ENCODE measurements around the gene ELOVL1. TPM values are rescaled to one million over a fixed set of nuclear protein-coding genes. Genes with fewer than 3 reads are reported as not detected.

ELOVL1 gene
- total and polyA plus RNA-seq, 2 of the 13 experiments (the other 11 are each of a cell fraction or from before 2014, with no cell fraction given): 55.2 to 77.4 TPM

GRCh38 chr1:43367026-43367903 is 546 bp downstream of the ELOVL1 start (continued):
- TF ChIP-seq, protein P1, sequence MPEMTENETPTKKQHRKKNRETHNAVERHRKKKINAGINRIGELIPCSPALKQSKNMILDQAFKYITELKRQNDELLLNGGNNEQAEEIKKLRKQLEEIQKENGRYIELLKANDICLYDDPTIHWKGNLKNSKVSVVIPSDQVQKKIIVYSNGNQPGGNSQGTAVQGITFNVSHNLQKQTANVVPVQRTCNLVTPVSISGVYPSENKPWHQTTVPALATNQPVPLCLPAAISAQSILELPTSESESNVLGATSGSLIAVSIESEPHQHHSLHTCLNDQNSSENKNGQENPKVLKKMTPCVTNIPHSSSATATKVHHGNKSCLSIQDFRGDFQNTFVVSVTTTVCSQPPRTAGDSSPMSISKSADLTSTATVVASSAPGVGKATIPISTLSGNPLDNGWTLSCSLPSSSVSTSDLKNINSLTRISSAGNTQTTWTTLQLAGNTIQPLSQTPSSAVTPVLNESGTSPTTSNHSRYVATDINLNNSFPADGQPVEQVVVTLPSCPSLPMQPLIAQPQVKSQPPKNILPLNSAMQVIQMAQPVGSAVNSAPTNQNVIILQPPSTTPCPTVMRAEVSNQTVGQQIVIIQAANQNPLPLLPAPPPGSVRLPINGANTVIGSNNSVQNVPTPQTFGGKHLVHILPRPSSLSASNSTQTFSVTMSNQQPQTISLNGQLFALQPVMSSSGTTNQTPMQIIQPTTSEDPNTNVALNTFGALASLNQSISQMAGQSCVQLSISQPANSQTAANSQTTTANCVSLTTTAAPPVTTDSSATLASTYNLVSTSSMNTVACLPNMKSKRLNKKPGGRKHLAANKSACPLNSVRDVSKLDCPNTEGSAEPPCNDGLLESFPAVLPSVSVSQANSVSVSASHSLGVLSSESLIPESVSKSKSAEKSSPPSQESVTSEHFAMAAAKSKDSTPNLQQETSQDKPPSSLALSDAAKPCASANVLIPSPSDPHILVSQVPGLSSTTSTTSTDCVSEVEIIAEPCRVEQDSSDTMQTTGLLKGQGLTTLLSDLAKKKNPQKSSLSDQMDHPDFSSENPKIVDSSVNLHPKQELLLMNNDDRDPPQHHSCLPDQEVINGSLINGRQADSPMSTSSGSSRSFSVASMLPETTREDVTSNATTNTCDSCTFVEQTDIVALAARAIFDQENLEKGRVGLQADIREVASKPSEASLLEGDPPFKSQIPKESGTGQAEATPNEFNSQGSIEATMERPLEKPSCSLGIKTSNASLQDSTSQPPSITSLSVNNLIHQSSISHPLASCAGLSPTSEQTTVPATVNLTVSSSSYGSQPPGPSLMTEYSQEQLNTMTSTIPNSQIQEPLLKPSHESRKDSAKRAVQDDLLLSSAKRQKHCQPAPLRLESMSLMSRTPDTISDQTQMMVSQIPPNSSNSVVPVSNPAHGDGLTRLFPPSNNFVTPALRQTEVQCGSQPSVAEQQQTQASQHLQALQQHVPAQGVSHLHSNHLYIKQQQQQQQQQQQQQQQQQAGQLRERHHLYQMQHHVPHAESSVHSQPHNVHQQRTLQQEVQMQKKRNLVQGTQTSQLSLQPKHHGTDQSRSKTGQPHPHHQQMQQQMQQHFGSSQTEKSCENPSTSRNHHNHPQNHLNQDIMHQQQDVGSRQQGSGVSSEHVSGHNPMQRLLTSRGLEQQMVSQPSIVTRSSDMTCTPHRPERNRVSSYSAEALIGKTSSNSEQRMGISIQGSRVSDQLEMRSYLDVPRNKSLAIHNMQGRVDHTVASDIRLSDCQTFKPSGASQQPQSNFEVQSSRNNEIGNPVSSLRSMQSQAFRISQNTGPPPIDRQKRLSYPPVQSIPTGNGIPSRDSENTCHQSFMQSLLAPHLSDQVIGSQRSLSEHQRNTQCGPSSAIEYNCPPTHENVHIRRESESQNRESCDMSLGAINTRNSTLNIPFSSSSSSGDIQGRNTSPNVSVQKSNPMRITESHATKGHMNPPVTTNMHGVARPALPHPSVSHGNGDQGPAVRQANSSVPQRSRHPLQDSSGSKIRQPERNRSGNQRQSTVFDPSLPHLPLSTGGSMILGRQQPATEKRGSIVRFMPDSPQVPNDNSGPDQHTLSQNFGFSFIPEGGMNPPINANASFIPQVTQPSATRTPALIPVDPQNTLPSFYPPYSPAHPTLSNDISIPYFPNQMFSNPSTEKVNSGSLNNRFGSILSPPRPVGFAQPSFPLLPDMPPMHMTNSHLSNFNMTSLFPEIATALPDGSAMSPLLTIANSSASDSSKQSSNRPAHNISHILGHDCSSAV (CRISPR knock-in tag; IDR thresholded peaks at IDR 0.05; ENCODE audit: borderline replicate concordance): no peak
- no peak for TF ChIP-seq CENPBD1 (CRISPR knock-in tag; IDR thresholded peaks at IDR 0.05; ENCODE audit: borderline replicate concordance, low read depth)
- TF ChIP-seq, protein P2, sequence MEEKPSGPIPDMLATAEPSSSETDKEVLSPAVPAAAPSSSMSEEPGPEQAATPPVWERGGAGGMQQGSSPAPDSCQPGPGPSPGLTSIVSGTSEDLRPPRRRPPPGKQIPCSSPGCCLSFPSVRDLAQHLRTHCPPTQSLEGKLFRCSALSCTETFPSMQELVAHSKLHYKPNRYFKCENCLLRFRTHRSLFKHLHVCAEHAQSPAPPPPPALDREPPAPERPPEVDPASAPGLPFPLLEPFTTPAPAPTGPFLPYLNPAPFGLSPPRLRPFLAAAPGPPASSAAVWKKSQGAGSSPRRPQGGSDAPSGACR (CRISPR knock-in tag; IDR thresholded peaks at IDR 0.05): no peak
- no peak for TF ChIP-seq ZNF101 (CRISPR knock-in tag; IDR thresholded peaks at IDR 0.05; ENCODE audit: borderline replicate concordance, low read depth)
- no peak for TF ChIP-seq ZNF33A (CRISPR knock-in tag; IDR thresholded peaks at IDR 0.05; ENCODE audit: borderline replicate concordance)
- 0 out of 2 replicates have a peak, but pooled peaks have one; percentile 27 for TF ChIP-seq JUND (CRISPR knock-in tag; IDR thresholded peaks at IDR 0.05)
- TF ChIP-seq ZNF737 (CRISPR knock-in tag; IDR thresholded peaks at IDR 0.05; ENCODE audit: borderline replicate concordance): no peak
- no peak for TF ChIP-seq TAF15 (IDR thresholded peaks at IDR 0.05; ENCODE audit: low read depth, low read length, poor library complexity, severe bottlenecking)
- TF ChIP-seq ATF1 (CRISPR knock-in tag; IDR thresholded peaks at IDR 0.05): no peak
- TF ChIP-seq CBX2 (IDR thresholded peaks at IDR 0.05; ENCODE audit: low read depth, low read length): no peak
- TF ChIP-seq CBX2 (CRISPR knock-in tag; IDR thresholded peaks at IDR 0.05; ENCODE audit: low read depth): no peak
- TF ChIP-seq ZBTB7A (CRISPR knock-in tag; IDR thresholded peaks at IDR 0.05): no peak
- TF ChIP-seq ZMYM4 (CRISPR knock-in tag; IDR thresholded peaks at IDR 0.05): no peak
- no peak for TF ChIP-seq ZNF251 (CRISPR knock-in tag; IDR thresholded peaks at IDR 0.05)
- TF ChIP-seq ZNF234 (CRISPR knock-in tag; conservative IDR thresholded peaks at IDR 0.05): no peak
- no peak for TF ChIP-seq ZNF552 (CRISPR knock-in tag; IDR thresholded peaks at IDR 0.05; ENCODE audit: borderline replicate concordance)
- TF ChIP-seq ZNF383 (CRISPR knock-in tag; IDR thresholded peaks at IDR 0.05; ENCODE audit: borderline replicate concordance): no peak
- 0 out of 2 replicates have a peak, but pooled peaks have one; percentile 1 for TF ChIP-seq ZNF724P (CRISPR knock-in tag; IDR thresholded peaks at IDR 0.05; ENCODE audit: borderline replicate concordance)
- TF ChIP-seq ZNF3 (CRISPR knock-in tag; IDR thresholded peaks at IDR 0.05): no peak
- no peak for TF ChIP-seq IRF2 (CRISPR knock-in tag; IDR thresholded peaks at IDR 0.05)
- TF ChIP-seq ZBTB20 (CRISPR knock-in tag; IDR thresholded peaks at IDR 0.05; ENCODE audit: borderline replicate concordance, low read depth): no peak
